T-cell (primary cell): ENCODE data around the gene SERPINH1. TPM values are rescaled to one million over a fixed set of nuclear protein-coding genes. Genes with fewer than 3 reads are reported as not detected.
"Not testable (repeated sequence)": the region's sequence is repeated elsewhere in the genome, so short reads cannot be mapped to it uniquely, and the experiment has no call there.

Source experiments
- ATAC-seq, 4 experiments: fragments of 200-7000 bp in 3 of 4; fragments of 150-1000 bp in 1 of 4; cut with Tn5 transposase; replicated peaks in 1 of 4; 1 replicate in 3 of 4; 2 replicates in 1 of 4; pipeline ENCODE4 v1.10.0; 2021; ENCODE audit warnings: moderate library complexity in 3 of 4, mild to moderate bottlenecking in 2 of 4, moderate number of reproducible peaks in 1 of 4
- CTCF ChIA-PET, 2 donors: fragments of 300-600 bp; sonication (Branson Sonifier 250); formaldehyde crosslinking; loops; one replicate each; lab custom pipeline; 2022; ENCODE audit warnings: antibody characterized with exemption in 2 of 2; lab: Charles Lee
- POLR2A ChIA-PET, 2 donors: fragments of 300-600 bp; sonication (Branson Sonifier 250); formaldehyde crosslinking; loops; one replicate each; lab custom pipeline; 2022; ENCODE audit warnings: antibody characterized with exemption in 2 of 2; lab: Charles Lee
- DNase-seq, 35 experiments: peaks; one replicate each; pipeline versions ENCODE4 v3.0.0 to v3.0.0-alpha.2; 2013 to 2023
- H3K27ac ChIP-seq: one replicate; pipeline ENCODE4 v1.5.1; 2013; ENCODE audit warnings: low read length
- H3K27me3 ChIP-seq, 2 experiments: replicated peaks in 1 of 2; 1 replicate in 1 of 2; 2 replicates in 1 of 2; pipeline versions ENCODE4 v1.6.1 to v1.7.0; 2013; ENCODE audit warnings: low read length in 1 of 2, mixed read lengths in 1 of 2; ENCODE audit not compliant: control insufficient read depth in 2 of 2, insufficient read depth in 2 of 2; ENCODE audit errors: extremely low read depth in 1 of 2
- H3K36me3 ChIP-seq, 2 donors: 1 replicate in 1 of 2; 2 replicates in 1 of 2; pipeline versions ENCODE4 v1.6.1 to v1.7.0; 2013; ENCODE audit warnings: low read length in 1 of 2; ENCODE audit not compliant: control insufficient read depth in 2 of 2, insufficient read depth in 1 of 2; ENCODE audit errors: extremely low read depth in 1 of 2
- H3K4me1 ChIP-seq, 2 experiments: 1 replicate in 1 of 2; 2 replicates in 1 of 2; pipeline versions ENCODE4 v1.6.1 to v1.7.0; 2013; ENCODE audit warnings: low read length in 2 of 2, mixed read lengths in 1 of 2; ENCODE audit not compliant: insufficient read depth in 2 of 2, control insufficient read depth in 1 of 2; ENCODE audit errors: extremely low read depth in 1 of 2
- H3K4me3 ChIP-seq, 2 donors: 1 replicate in 1 of 2; 2 replicates in 1 of 2; pipeline versions ENCODE4 v1.5.1 to v1.7.0; 2013; ENCODE audit warnings: mild to moderate bottlenecking in 2 of 2, low read length in 1 of 2, moderate library complexity in 1 of 2; ENCODE audit not compliant: control insufficient read depth in 1 of 2; ENCODE audit errors: extremely low read depth in 1 of 2
- H3K9me3 ChIP-seq: 2 replicates; pipeline ENCODE4 v1.7.0; 2013
- H3K27ac Mint-ChIP-seq, 2 donors: one replicate each; pipeline ENCODE4 v1.8.0; 2020 to 2021; ENCODE audit warnings: mild to moderate bottlenecking in 2 of 2, mixed read lengths in 2 of 2
- H3K27me3 Mint-ChIP-seq, 2 donors: one replicate each; pipeline ENCODE4 v1.8.0; 2021 to 2022; ENCODE audit warnings: mixed read lengths in 2 of 2
- H3K36me3 Mint-ChIP-seq: one replicate; pipeline ENCODE4 v1.8.0; 2021; ENCODE audit warnings: mixed read lengths
- H3K4me1 Mint-ChIP-seq, 3 donors: one replicate each; pipeline ENCODE4 v1.8.0; 2020 to 2022; ENCODE audit warnings: mixed read lengths in 3 of 3, mild to moderate bottlenecking in 1 of 3
- H3K4me3 Mint-ChIP-seq, 3 donors: one replicate each; pipeline ENCODE4 v1.8.0; 2020 to 2022; ENCODE audit warnings: mild to moderate bottlenecking in 3 of 3, mixed read lengths in 3 of 3, moderate library complexity in 3 of 3
- H3K9me3 Mint-ChIP-seq, 3 donors: one replicate each; pipeline ENCODE4 v1.8.0; 2020 to 2022; ENCODE audit warnings: mixed read lengths in 3 of 3
- WGBS: methylation state at CpG from one replicate; pipeline ENCODE4 v1.1.5; 2013; ENCODE audit warnings: missing lambda C conversion rate; ENCODE audit not compliant: insufficient coverage; 5-methylcytosine and 5-hydroxymethylcytosine counted together
- total RNA-seq, 35 experiments: library from RNA in 6 of 35; stranded (reverse) in 6 of 35; fragments of 120-200 nt in 1 of 35; gene quantifications; one replicate each; pipeline versions ENCODE4 v1.2.1 to v1.2.4 and lab custom pipeline; 2013 to 2026

Gene SERPINH1
- total RNA-seq, 5 donors from 2014 or later (not counting 1 experiment from before 2014, with no cell fraction given), result 5.2 to 16.4 (median 13.9) TPM

GRCh38 chr11:75583718-75584658 is 21.9 kb downstream of the SERPINH1 start:
- ATAC-seq (peak in 3 of 4 experiments; percentile 8 to 35 (median 21)), DNase-seq (peak in 5 of 35 experiments; percentile 10 to 30 (median 25))
- CTCF ChIA-PET, result interaction anchor here in 1 of 2 donors (1.1 kb wide), 1 partner anchor 340 kb away, joined by 4 read pairs; no protein-coding TSS in a partner anchor
- Mint-ChIP-seq H3K27ac (peak overlapping the region; percentile 83 to 90), H3K4me1 (peaks cover 12 to 20% (median 18%) of the 10 kb centered on the region in 3 donors), H3K9me3 (no peaks in the 10 kb centered on the region), H3K4me3 (peak overlapping the region; percentile 73 to 83 (median 78)), H3K36me3 (no peaks in the 10 kb centered on the region), H3K27me3 (peaks cover 0 to 7% of the 10 kb centered on the region in 2 donors)
- Histone ChIP-seq H3K27ac (peak overlapping the region; percentile 3), H3K27me3 (no peaks in the 10 kb centered on the region), H3K4me3 (peak overlapping the region; percentile 67 to 72), H3K36me3 (no peaks in the 10 kb centered on the region), H3K9me3 (no peaks in the 10 kb centered on the region), H3K4me1 (peaks cover 0 to 16% of the 10 kb centered on the region in 2 experiments)
- POLR2A ChIA-PET, result no interaction called here
- 50% methylated on average over 23 of the region's 42 CpGs for WGBS

GRCh38 chr11:75584659-75585292 is 22.7 kb downstream of the SERPINH1 start:
- H3K9me3 Mint-ChIP-seq, H3K27me3 Mint-ChIP-seq, H3K27ac ChIP-seq, DNase-seq, H3K36me3 Mint-ChIP-seq, H3K9me3 ChIP-seq, CTCF ChIA-PET, H3K4me3 ChIP-seq, ATAC-seq, H3K36me3 ChIP-seq, H3K27me3 ChIP-seq: not testable (repeated sequence)
- peaks cover 12 to 20% (median 18%) of the 10 kb centered on the region in 3 donors for H3K4me1 Mint-ChIP-seq
- POLR2A ChIA-PET, result interaction anchor here in 1 of 2 donors (0.5 kb wide), 1 partner anchor 232 kb away, joined by 3 read pairs; no protein-coding TSS in a partner anchor
- 100% methylated on average over 5 of the region's 12 CpGs for WGBS
- H3K4me1 ChIP-seq, result peaks cover 0 to 16% of the 10 kb centered on the region in 2 experiments
- peak overlapping the region; percentile 73 to 83 (median 78) for H3K4me3 Mint-ChIP-seq
- H3K27ac Mint-ChIP-seq, result peak overlapping the region; percentile 67 to 90

DNA sequence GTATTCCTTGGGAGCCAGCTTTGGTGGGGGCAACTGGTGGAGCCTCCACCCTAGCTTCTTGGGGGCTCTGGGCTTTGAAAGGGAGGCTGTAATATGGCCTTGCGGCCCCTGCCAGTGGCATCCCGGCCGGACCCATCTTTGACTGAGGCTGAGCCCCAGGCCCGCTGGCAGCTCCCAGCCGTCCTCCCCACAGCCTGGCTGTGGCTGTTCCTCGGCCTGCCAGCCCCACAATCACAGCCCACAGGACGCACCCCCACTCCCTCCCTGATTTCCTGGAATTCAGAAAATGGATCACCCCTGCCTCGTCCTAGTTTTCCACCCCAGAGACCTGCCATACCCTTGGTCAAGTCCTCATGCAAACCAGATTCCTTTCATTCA is 23.2 kb downstream of the SERPINH1 start:
- no peak for DNase-seq
- no peak for ATAC-seq
- POLR2A ChIA-PET, result interaction anchor here in 1 of 2 donors (0.5 kb wide), 1 partner anchor 232 kb away, joined by 3 read pairs; no protein-coding TSS in a partner anchor
- H3K27me3 ChIP-seq, result no peaks in the 10 kb centered on the region
- no peak overlapping the region for H3K27ac ChIP-seq
- H3K9me3 Mint-ChIP-seq, result no peaks in the 10 kb centered on the region
- peaks cover 12 to 20% (median 18%) of the 10 kb centered on the region in 3 donors for H3K4me1 Mint-ChIP-seq
- H3K9me3 ChIP-seq, result no peaks in the 10 kb centered on the region
- H3K27me3 Mint-ChIP-seq, result peaks cover 0 to 7% of the 10 kb centered on the region in 2 donors
- H3K4me3 ChIP-seq, result no peak overlapping the region
- H3K4me1 ChIP-seq, result peaks cover 0 to 16% of the 10 kb centered on the region in 2 experiments
- H3K4me3 Mint-ChIP-seq, result peak overlapping the region; percentile 34 to 83 (median 78)
- H3K27ac Mint-ChIP-seq, result no peak overlapping the region
- WGBS, result 85% methylated on average over 7 of the region's 8 CpGs
- H3K36me3 ChIP-seq, result no peaks in the 10 kb centered on the region
- CTCF ChIA-PET, result no interaction called here
- H3K36me3 Mint-ChIP-seq, result no peaks in the 10 kb centered on the region

DNA sequence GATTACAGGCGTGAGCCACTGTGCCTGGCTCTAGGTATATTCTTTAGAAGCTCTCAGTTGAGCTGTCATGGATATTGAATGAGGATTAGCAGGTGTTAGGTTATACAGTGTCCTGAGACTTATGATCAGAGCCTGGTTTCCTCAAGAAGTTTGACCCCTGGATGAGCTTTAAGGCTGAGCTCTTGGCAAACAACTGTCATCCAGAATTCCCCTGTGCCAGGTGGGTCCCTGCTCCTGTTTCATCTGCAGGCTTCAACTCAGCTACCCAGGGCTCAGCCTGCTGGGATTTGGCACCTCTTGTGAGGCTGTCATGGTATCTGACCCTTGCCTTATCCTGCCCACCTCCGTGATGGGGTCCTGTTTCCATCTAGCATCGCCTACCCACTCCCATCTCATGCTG is 24.3 kb downstream of the SERPINH1 start:
- no peaks in the 10 kb centered on the region for H3K27me3 ChIP-seq
- no peak overlapping the region for H3K4me3 ChIP-seq
- DNase-seq (no peak), ATAC-seq (no peak)
- ChIA-PET POLR2A (no interaction called here), CTCF (no interaction called here)
- H3K36me3 Mint-ChIP-seq, result no peaks in the 10 kb centered on the region
- H3K4me3 Mint-ChIP-seq, result no peak overlapping the region
- H3K27me3 Mint-ChIP-seq, result peaks cover 0 to 7% of the 10 kb centered on the region in 2 donors
- H3K4me1 ChIP-seq, result peaks cover 0 to 16% of the 10 kb centered on the region in 2 experiments
- 74% methylated on average over 2 of the region's 3 CpGs for WGBS
- peaks cover 12 to 19% (median 18%) of the 10 kb centered on the region in 3 donors for H3K4me1 Mint-ChIP-seq
- no peaks in the 10 kb centered on the region for H3K9me3 ChIP-seq
- H3K27ac ChIP-seq, result no peak overlapping the region
- no peaks in the 10 kb centered on the region for H3K9me3 Mint-ChIP-seq
- no peaks in the 10 kb centered on the region for H3K36me3 ChIP-seq
- peak overlapping the region in 1 of 2 donors; percentile 28 for H3K27ac Mint-ChIP-seq

- Histone ChIP-seq H3K27me3 (no peaks in the 10 kb centered on the region), H3K9me3 (no peaks in the 10 kb centered on the region), H3K4me3 (no peak overlapping the region), H3K4me1 (peaks cover 0 to 16% of the 10 kb centered on the region in 2 experiments), H3K27ac (no peak overlapping the region), H3K36me3 (no peaks in the 10 kb centered on the region)
- H3K9me3 Mint-ChIP-seq, result no peaks in the 10 kb centered on the region
- ATAC-seq (no peak), DNase-seq (no peak)
- CTCF ChIA-PET, result interaction anchor here in 1 of 2 donors (0.5 kb wide), 1 partner anchor 292 kb away, joined by 6 read pairs; no protein-coding TSS in a partner anchor
- peaks cover 10 to 18% (median 17%) of the 10 kb centered on the region in 3 donors for H3K4me1 Mint-ChIP-seq
- H3K27me3 Mint-ChIP-seq, result peaks cover 0 to 3% of the 10 kb centered on the region in 2 donors
- 95% methylated on average over 6 of the region's 6 CpGs for WGBS
- H3K4me3 Mint-ChIP-seq, result no peak overlapping the region
- POLR2A ChIA-PET, result no interaction called here
- no peak overlapping the region for H3K27ac Mint-ChIP-seq
- no peaks in the 10 kb centered on the region for H3K36me3 Mint-ChIP-seq
Observed at GRCh38 chr11:75588051-75588481, 26.0 kb downstream of the SERPINH1 start.

- ChIA-PET POLR2A (no interaction called here), CTCF (no interaction called here)
- H3K4me1 Mint-ChIP-seq, result peaks cover 10 to 18% (median 16%) of the 10 kb centered on the region in 3 donors
- no peaks in the 10 kb centered on the region for H3K27me3 ChIP-seq
- no peaks in the 10 kb centered on the region for H3K9me3 Mint-ChIP-seq
- H3K4me1 ChIP-seq, result peaks cover 0 to 11% of the 10 kb centered on the region in 2 experiments
- H3K27me3 Mint-ChIP-seq, result peaks cover 0 to 3% of the 10 kb centered on the region in 2 donors
- H3K27ac ChIP-seq, result no peak overlapping the region
- H3K36me3 ChIP-seq, result no peaks in the 10 kb centered on the region
- H3K9me3 ChIP-seq, result no peaks in the 10 kb centered on the region
- H3K4me3 ChIP-seq, result no peak overlapping the region
- H3K36me3 Mint-ChIP-seq, result no peaks in the 10 kb centered on the region
- 76% methylated on average over 6 of the region's 7 CpGs for WGBS
- ATAC-seq (no peak), DNase-seq (no peak)
- H3K4me3 Mint-ChIP-seq, result no peak overlapping the region
- no peak overlapping the region for H3K27ac Mint-ChIP-seq
Observed at GRCh38 chr11:75589051-75589450, 27.0 kb downstream of the SERPINH1 start.
